Measurements from ENCODE around the gene SPDYE9.
"Not testable (repeated sequence)": the region's sequence is repeated elsewhere in the genome, so short reads cannot be mapped to it uniquely, and the experiment has no call there.

SPDYE9 gene

DNA sequence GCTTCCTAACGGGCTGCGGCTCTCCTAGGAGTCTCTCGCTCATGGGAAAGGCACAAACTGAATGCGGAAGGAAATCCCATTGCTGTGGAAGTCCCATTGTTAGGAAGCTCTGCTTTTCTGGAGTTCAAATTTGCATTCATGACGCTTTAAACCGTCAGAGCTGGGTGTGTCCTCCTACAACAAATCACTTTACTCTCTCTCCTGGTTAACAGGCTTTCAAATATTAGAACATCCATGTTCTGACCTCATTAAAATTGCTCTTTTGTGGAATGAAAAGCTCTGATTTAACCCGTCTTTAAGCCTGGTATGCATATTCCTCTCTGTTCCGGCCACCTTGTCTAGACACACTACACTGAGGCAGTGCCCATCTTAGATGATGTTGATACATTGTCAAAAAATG lies at the start of gene SPDYE9:
Gene SPDYE9 (minus strand): TSS at position 101 of the 400 bp plus-strand sequence. CDS start 1,800 bp downstream, outside the sequence.
- DNase-seq: not testable (repeated sequence)

DNA sequence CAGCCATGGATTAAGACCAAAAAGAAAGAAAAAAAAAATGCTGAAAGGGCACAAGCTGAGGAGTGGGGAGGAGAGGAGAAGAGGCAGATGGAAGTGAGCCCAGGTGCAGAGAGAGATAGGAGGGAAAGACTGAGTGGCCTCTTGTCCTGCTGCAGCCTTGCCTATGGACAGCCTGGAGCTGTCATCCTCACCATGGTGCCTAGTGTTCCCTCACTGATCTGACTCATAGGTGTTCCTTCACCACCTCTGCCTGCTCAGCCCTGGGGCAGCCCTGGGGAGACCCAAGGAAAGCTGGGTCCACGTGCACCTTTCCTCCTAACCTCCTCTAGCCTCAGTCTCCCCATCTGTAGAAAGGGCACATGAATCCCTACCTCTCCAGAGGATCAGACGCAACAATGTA lies 49.0 kb upstream of the SPDYE9 start:
- not testable (repeated sequence) for DNase-seq

DNA sequence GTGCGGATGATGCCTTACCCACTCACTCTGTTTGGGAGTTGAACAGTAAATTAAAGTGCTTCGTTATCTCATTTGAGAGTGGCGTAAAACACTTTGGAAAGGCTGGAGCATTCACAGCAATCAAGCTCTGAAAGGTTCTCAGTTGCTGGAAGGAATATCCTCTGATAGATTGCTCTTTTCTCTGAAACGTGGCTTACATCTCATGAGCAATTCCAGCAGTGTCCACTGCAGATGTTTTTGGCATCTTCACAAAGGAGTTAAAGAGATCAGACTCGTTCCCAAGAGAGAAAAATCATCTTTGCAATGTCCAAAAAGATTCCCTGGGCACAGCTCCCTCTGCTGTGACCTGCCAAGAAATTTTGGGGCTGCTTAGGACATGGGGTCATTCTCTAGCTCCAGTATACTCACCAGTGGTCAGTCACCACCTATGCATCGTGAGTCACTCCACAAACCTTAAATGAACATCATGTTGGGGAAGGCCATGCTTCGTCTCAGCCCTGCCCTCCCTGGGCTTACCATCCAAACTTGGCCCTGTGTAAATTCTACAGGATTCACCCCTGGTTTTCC lies 46.9 kb upstream of the SPDYE9 start:
- DNase-seq: not testable (repeated sequence)

- not testable (repeated sequence) for DNase-seq
These were observed 44.8 kb upstream of the SPDYE9 start for GRCh38 chr7:73130612-73131011.

- DNase-seq: not testable (repeated sequence)
These were observed 38.3 kb upstream of the SPDYE9 start for GRCh38 chr7:73124126-73124525.

DNA sequence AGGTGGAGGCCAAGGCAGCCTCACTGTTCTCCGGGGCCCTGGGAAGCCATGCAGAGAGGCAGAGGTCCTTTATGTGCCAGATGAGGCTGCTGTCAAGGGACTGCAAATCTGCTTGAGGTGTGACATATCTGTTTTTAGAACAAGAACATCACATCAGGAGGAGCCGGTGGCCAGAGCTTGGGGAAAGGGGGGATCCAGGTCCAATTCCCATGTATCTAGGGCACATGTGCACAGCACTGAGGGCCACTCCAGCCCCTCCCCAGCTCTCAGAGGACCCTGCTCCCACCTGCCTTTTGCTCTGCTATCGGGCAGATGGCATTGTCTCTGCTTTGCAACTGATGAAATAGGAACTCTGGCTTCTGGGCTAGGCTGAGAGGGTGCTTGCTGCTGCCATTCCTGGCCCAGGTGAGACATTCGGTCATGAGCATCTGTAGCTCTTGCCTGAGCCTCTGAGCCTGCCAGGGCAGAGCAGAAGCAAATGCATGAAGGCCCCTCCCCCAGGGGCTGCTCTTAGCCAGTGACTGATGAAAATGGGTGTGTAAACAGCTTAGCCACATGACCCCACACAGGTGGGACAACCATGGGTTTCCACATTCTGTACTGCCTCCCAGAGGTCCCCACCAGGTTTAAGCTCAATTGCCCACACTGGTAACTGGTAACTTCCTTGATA lies 37.1 kb upstream of the SPDYE9 start:
- DNase-seq: not testable (repeated sequence)

- not testable (repeated sequence) for DNase-seq
These were observed 32.3 kb upstream of the SPDYE9 start for GRCh38 chr7:73118155-73118554.

GRCh38 chr7:73057811-73058210 lies 28.0 kb downstream of the SPDYE9 start, which contains the start of gene SPDYE11:
TSS of gene SPDYE11 (minus strand) at chr7:73057911. CDS start at chr7:73056111, 1,800 bp downstream.
- DNase-seq: not testable (repeated sequence)

DNA sequence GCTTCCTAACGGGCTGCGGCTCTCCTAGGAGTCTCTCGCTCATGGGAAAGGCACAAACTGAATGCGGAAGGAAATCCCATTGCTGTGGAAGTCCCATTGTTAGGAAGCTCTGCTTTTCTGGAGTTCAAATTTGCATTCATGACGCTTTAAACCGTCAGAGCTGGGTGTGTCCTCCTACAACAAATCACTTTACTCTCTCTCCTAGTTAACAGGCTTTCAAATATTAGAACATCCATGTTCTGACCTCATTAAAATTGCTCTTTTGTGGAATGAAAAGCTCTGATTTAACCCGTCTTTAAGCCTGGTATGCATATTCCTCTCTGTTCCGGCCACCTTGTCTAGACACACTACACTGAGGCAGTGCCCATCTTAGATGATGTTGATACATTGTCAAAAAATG lies 56.2 kb downstream of the SPDYE9 start, which contains the start of gene SPDYE8:
Gene SPDYE8 (minus strand): TSS at position 101 of the 400 bp plus-strand sequence. CDS start 1,800 bp downstream, outside the sequence.
- not testable (repeated sequence) for DNase-seq
